ENCODE data around the gene BYSL.

BYSL gene

DNA sequence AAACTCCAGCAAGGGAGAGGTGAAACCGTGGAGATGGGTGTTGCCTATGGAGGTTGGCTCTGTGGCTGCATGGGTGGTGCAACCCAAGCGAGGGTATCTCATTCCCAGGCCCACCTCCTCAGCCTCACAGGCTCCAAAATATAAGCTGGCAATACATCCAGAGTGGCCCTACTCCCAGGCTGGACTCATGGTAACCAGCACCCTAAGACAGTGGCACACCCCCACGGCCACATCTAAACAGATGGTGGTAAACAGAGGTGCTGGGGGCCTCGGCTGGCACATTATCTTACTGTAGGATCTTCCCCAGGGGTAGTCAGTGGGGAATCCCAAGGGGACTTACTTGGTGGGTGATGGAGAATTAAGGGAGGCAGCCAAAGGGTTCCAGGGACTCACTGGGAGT is 54.0 kb downstream of the BYSL start:
- TF ChIP-seq TCF12 (IDR thresholded peaks at IDR 0.05; ENCODE audit: low read depth) (no peak), CREB1 (IDR thresholded peaks at IDR 0.05; ENCODE audit: low read depth) (no peak), CEBPB (IDR thresholded peaks at IDR 0.05) (no peak), EP300 (IDR thresholded peaks at IDR 0.05; ENCODE audit: borderline replicate concordance) (no peak), RAD21 (IDR thresholded peaks at IDR 0.05; ENCODE audit: low read depth) (no peak)
- TF ChIP-seq, protein P1, sequence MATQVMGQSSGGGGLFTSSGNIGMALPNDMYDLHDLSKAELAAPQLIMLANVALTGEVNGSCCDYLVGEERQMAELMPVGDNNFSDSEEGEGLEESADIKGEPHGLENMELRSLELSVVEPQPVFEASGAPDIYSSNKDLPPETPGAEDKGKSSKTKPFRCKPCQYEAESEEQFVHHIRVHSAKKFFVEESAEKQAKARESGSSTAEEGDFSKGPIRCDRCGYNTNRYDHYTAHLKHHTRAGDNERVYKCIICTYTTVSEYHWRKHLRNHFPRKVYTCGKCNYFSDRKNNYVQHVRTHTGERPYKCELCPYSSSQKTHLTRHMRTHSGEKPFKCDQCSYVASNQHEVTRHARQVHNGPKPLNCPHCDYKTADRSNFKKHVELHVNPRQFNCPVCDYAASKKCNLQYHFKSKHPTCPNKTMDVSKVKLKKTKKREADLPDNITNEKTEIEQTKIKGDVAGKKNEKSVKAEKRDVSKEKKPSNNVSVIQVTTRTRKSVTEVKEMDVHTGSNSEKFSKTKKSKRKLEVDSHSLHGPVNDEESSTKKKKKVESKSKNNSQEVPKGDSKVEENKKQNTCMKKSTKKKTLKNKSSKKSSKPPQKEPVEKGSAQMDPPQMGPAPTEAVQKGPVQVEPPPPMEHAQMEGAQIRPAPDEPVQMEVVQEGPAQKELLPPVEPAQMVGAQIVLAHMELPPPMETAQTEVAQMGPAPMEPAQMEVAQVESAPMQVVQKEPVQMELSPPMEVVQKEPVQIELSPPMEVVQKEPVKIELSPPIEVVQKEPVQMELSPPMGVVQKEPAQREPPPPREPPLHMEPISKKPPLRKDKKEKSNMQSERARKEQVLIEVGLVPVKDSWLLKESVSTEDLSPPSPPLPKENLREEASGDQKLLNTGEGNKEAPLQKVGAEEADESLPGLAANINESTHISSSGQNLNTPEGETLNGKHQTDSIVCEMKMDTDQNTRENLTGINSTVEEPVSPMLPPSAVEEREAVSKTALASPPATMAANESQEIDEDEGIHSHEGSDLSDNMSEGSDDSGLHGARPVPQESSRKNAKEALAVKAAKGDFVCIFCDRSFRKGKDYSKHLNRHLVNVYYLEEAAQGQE (IDR thresholded peaks at IDR 0.05; ENCODE audit: low read depth), result no peak
- TF ChIP-seq, protein P2, sequence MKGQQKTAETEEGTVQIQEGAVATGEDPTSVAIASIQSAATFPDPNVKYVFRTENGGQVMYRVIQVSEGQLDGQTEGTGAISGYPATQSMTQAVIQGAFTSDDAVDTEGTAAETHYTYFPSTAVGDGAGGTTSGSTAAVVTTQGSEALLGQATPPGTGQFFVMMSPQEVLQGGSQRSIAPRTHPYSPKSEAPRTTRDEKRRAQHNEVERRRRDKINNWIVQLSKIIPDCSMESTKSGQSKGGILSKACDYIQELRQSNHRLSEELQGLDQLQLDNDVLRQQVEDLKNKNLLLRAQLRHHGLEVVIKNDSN (IDR thresholded peaks at IDR 0.05), result no peak

DNA sequence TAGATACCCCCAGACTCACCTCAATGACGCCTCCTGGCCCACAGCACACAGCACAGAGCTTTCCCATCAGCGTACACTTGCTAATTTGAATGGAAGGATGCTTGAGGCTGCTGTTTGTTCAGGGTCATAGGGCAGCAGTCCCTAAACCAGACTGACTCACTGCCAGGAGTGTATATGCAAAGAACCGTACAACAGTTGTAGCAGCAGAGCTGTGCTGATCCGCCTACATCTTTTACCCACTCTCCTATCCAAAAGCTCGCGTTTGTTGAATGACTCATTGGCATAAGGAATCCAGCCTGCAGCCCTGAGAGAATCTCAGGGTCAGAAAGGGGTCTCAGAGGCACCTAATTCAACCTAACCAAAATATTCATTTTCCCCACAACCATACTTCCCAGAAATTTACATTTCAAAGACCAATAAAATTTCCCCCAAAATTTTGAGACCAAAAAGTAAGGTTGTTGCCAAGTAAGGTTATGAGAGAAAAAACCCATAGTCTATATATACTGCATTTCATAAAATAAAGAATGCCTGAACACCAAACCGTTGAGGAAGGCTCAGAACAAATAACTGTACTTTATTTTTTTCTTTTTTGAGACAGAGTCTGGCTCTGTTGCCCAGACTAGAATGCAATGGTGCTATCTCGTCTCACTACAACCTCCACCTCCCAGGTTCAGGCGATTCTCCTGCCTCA is 55.6 kb downstream of the BYSL start:
- TF ChIP-seq RAD21 (IDR thresholded peaks at IDR 0.05; ENCODE audit: low read depth) (no peak), EP300 (IDR thresholded peaks at IDR 0.05; ENCODE audit: borderline replicate concordance) (no peak), CEBPB (IDR thresholded peaks at IDR 0.05) (no peak), TAF1 (IDR thresholded peaks at IDR 0.05; ENCODE audit: low read depth) (no peak), MAX (IDR thresholded peaks at IDR 0.05) (no peak), YY1 (IDR thresholded peaks at IDR 0.05; ENCODE audit: low read depth) (no peak), NFIC (IDR thresholded peaks at IDR 0.05) (no peak), EGR1 (IDR thresholded peaks at IDR 0.05) (no peak), TEAD4 (IDR thresholded peaks at IDR 0.05) (no peak), ZBTB7A (IDR thresholded peaks at IDR 0.05; ENCODE audit: low read depth) (no peak), TCF12 (IDR thresholded peaks at IDR 0.05; ENCODE audit: low read depth) (no peak), FOXM1 (IDR thresholded peaks at IDR 0.05; ENCODE audit: borderline replicate concordance, low read depth) (no peak)
- TF ChIP-seq, protein P2 (IDR thresholded peaks at IDR 0.05), result no peak
- TF ChIP-seq, protein P1 (IDR thresholded peaks at IDR 0.05; ENCODE audit: low read depth), result no peak

All from Ishikawa (cell line).